ENCODE results near the gene DIP2C. TPM values are rescaled to one million over a fixed set of nuclear protein-coding genes. Genes with fewer than 3 reads are reported as not detected.

Gene DIP2C
- total and polyA plus RNA-seq, 2 donors (not counting 1 experiment from before 2014, with no cell fraction given) = 1.3 to 1.9 TPM

DNA sequence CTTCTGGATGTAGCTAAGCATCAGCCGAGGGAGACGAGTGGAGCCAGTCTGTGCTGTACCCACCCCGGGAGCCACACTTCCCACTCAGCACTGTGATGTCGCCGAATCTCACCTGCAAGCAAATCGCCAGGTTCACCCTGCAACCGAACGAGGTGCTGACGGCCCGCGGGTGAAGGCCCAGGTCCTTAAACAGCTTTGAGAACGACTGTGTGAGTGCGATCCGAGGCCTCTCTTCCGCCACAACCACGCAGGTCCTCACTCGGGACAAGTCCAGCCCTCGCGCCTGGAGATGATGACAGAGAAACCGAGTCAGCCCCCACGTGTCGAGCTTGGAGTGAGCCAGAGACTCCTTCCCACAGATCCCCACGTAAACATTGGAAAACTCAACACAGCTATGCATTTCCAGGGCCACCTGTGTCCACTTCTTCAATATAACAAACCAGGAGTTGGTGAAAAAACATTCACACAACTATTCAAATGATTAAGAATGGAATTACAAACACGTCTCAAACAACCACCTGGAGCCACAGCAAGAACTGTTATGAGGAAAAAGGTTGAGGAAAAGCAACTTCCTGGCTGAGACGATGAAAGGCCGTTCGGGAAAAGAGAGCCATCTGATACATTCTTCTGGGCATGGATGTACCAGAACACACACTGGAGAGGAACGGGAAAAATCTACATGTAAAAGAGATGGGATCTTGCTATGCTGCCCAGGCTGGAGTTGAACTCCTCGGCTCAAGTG, 362.4 kb downstream of the DIP2C start:
- CTCF ChIA-PET = interaction anchor here (1.4 kb wide), 1 partner anchor 10 kb away, joined by 4 read pairs; no protein-coding TSS in a partner anchor

GRCh38 chr10:326350-326749, 363.1 kb downstream of the DIP2C start:
- CTCF ChIA-PET = interaction anchor here (1.4 kb wide), 1 partner anchor 9 kb away, joined by 4 read pairs; no protein-coding TSS in a partner anchor

More for the DNA sequence above, 362.4 kb downstream of the DIP2C start:
- no peak overlapping the region for H2AFZ ChIP-seq (ENCODE audit: insufficient read depth, low read depth, low read length, poor library complexity, severe bottlenecking)
- no peak for ATAC-seq (ENCODE audit: low read depth)
- intact Hi-C loops (cut with micrococcal nuclease) = no loop called here
- H3K4me1 Mint-ChIP-seq = peaks cover 36% of the 10 kb centered on the region
- POLR2A ChIA-PET = no interaction called here
- H3K27ac ChIP-seq (ENCODE audit: low read length in 2 of 2) = no peak overlapping the region
- H3K36me3 ChIP-seq (replicated peaks in 1 of 2; ENCODE audit: control extremely low read depth in 1 of 2, control insufficient read depth in 1 of 2, extremely low read depth in 1 of 2, insufficient read depth in 2 of 2, low read length in 1 of 2) = peaks cover 0 to 2% of the 10 kb centered on the region in 2 experiments
- H3K4me1 ChIP-seq (ENCODE audit: control insufficient read depth in 2 of 2, insufficient read depth in 2 of 2, low read length in 2 of 2) = peaks cover 19 to 34% of the 10 kb centered on the region in 2 donors
- WGBS (ENCODE audit: insufficient coverage) = 97% methylated on average over 27 of the region's 29 CpGs
- no peak overlapping the region for H3K27ac Mint-ChIP-seq
- peaks cover 0 to 11% (median 0%) of the 10 kb centered on the region in 3 donors for H3K9me3 ChIP-seq (ENCODE audit: control extremely low read depth in 1 of 3, control insufficient read depth in 2 of 3, insufficient read depth in 1 of 3, low read length in 2 of 3)
- TF ChIP-seq, protein P1, sequence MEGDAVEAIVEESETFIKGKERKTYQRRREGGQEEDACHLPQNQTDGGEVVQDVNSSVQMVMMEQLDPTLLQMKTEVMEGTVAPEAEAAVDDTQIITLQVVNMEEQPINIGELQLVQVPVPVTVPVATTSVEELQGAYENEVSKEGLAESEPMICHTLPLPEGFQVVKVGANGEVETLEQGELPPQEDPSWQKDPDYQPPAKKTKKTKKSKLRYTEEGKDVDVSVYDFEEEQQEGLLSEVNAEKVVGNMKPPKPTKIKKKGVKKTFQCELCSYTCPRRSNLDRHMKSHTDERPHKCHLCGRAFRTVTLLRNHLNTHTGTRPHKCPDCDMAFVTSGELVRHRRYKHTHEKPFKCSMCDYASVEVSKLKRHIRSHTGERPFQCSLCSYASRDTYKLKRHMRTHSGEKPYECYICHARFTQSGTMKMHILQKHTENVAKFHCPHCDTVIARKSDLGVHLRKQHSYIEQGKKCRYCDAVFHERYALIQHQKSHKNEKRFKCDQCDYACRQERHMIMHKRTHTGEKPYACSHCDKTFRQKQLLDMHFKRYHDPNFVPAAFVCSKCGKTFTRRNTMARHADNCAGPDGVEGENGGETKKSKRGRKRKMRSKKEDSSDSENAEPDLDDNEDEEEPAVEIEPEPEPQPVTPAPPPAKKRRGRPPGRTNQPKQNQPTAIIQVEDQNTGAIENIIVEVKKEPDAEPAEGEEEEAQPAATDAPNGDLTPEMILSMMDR (IDR thresholded peaks at IDR 0.05) = no peak
- no peak for TF ChIP-seq EZH2 (IDR thresholded peaks at IDR 0.05; ENCODE audit: borderline replicate concordance, insufficient read depth, low read depth, low read length, poor library complexity, severe bottlenecking)
- H4K20me1 ChIP-seq (ENCODE audit: control insufficient read depth, insufficient read depth, low read length, poor library complexity, severe bottlenecking) = no peaks in the 10 kb centered on the region
- H3K9ac ChIP-seq (ENCODE audit: low read length) = no peak overlapping the region
- H3K4me3 ChIP-seq (ENCODE audit: control extremely low read depth in 1 of 5, extremely low read depth in 1 of 5, insufficient read depth in 1 of 5, low read depth in 2 of 5, low read length in 4 of 5) = no peak overlapping the region
- H3K79me2 ChIP-seq (ENCODE audit: control insufficient read depth, insufficient read depth, low read length) = no peaks in the 10 kb centered on the region
- DNase-seq = no peak
- no peaks in the 10 kb centered on the region for H3K9me3 Mint-ChIP-seq (ENCODE audit: insufficient read depth)
- H3K27me3 Mint-ChIP-seq = peaks cover 6% of the 10 kb centered on the region
- H3K4me2 ChIP-seq (replicated peaks; ENCODE audit: low read depth, low read length, poor library complexity, severe bottlenecking) = no peak overlapping the region
- H3K27me3 ChIP-seq (replicated peaks in 1 of 4; ENCODE audit: control extremely low read depth in 1 of 4, control insufficient read depth in 3 of 4, insufficient read depth in 4 of 4, low read length in 3 of 4) = no peaks in the 10 kb centered on the region
- no peak overlapping the region for H3K4me3 Mint-ChIP-seq

More at GRCh38 chr10:326350-326749, 363.1 kb downstream of the DIP2C start:
- Mint-ChIP-seq H3K4me3 (no peak overlapping the region), H3K27me3 (peaks cover 6% of the 10 kb centered on the region), H3K27ac (no peak overlapping the region), H3K9me3 (ENCODE audit: insufficient read depth) (no peaks in the 10 kb centered on the region), H3K4me1 (peaks cover 32% of the 10 kb centered on the region)
- no peak overlapping the region for H3K9ac ChIP-seq (ENCODE audit: low read length)
- ATAC-seq (ENCODE audit: low read depth) = no peak
- POLR2A ChIA-PET = no interaction called here
- H3K9me3 ChIP-seq (ENCODE audit: control extremely low read depth in 1 of 3, control insufficient read depth in 2 of 3, insufficient read depth in 1 of 3, low read length in 2 of 3) = peaks cover 0 to 11% (median 0%) of the 10 kb centered on the region in 3 donors
- TF ChIP-seq, protein P1 (IDR thresholded peaks at IDR 0.05) = no peak
- no peak for TF ChIP-seq EZH2 (IDR thresholded peaks at IDR 0.05; ENCODE audit: borderline replicate concordance, insufficient read depth, low read depth, low read length, poor library complexity, severe bottlenecking)
- H3K4me2 ChIP-seq (replicated peaks; ENCODE audit: low read depth, low read length, poor library complexity, severe bottlenecking) = no peak overlapping the region
- no peak overlapping the region for H3K27ac ChIP-seq (ENCODE audit: low read length in 2 of 2)
- H4K20me1 ChIP-seq (ENCODE audit: control insufficient read depth, insufficient read depth, low read length, poor library complexity, severe bottlenecking) = no peaks in the 10 kb centered on the region
- H3K79me2 ChIP-seq (ENCODE audit: control insufficient read depth, insufficient read depth, low read length) = no peaks in the 10 kb centered on the region
- no peak overlapping the region for H2AFZ ChIP-seq (ENCODE audit: insufficient read depth, low read depth, low read length, poor library complexity, severe bottlenecking)
- peaks cover 16 to 30% of the 10 kb centered on the region in 2 donors for H3K4me1 ChIP-seq (ENCODE audit: control insufficient read depth in 2 of 2, insufficient read depth in 2 of 2, low read length in 2 of 2)
- H3K36me3 ChIP-seq (replicated peaks in 1 of 2; ENCODE audit: control extremely low read depth in 1 of 2, control insufficient read depth in 1 of 2, extremely low read depth in 1 of 2, insufficient read depth in 2 of 2, low read length in 1 of 2) = peaks cover 0 to 2% of the 10 kb centered on the region in 2 experiments
- no peak overlapping the region for H3K4me3 ChIP-seq (ENCODE audit: control extremely low read depth in 1 of 5, extremely low read depth in 1 of 5, insufficient read depth in 1 of 5, low read depth in 2 of 5, low read length in 4 of 5)
- 90% methylated on average over 11 of the region's 11 CpGs for WGBS (ENCODE audit: insufficient coverage)
- intact Hi-C loops (cut with micrococcal nuclease) = no loop called here
- no peak for DNase-seq
- H3K27me3 ChIP-seq (replicated peaks in 1 of 4; ENCODE audit: control extremely low read depth in 1 of 4, control insufficient read depth in 3 of 4, insufficient read depth in 4 of 4, low read length in 3 of 4) = no peaks in the 10 kb centered on the region
